ENCODE data around the gene CBFA2T2.
"Not testable (repeated sequence)": the region's sequence is repeated elsewhere in the genome, so short reads cannot be mapped to it uniquely, and the experiment has no call there.

CBFA2T2 gene

DNA sequence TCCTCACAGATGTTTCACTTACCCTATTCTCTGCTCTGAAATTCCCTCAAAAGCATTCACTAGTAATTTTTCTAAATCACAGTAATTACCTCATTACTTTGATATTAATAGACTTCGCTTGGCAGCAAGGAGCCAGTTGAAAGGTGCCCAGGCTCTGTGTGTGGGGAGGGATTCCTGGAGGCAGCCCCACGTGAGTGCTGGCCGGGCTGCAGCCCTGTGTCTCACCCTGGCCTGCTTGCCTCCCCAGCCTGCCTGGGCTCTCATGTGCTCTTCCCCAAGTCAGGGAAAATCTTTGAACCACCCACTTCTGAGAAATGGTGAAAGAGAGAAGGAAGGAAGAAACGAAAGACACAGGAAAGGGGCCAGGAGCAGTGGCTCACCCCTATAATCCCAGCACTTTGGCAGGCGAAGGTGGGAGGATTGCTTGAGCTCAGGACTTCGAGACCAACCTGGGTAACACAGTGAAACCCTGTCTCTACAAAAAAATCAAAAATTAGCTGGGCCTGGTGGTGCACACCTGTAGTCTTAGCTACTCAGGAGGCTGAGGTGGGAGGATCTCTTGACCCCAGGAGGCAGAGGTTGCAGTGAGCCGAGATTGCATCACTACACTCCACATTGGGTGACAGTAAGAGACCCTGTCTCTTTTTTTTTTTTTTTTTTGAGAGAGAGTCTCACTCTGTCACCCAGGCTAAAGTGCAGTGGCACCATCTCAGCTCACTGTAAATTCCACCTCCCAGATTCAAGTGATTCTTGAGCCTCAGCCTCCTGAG is 26.4 kb upstream of the CBFA2T2 start:
- TF ChIP-seq CTCF (conservative IDR thresholded peaks at IDR 0.05; ENCODE audit: low read depth, low read length) = no peak

DNA sequence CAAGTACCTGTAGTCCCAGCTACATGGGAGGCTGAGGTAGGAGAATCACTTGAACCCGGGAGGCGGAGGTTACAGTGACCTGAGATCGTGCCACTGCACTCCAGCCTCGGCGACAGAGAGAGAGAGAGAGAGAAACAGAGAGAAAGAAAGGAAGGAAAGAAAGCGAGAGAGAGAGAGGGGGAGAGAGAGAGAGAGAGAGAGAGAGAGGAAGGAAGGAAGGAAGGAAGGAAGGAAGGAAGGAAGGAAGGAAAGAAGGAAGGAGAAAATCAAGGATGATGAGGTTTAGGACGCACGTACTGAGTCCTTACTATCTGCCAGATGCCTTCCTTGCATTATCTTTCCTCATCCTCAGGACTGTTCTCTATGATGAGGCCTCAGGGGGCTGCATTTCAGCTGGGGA is 25.1 kb upstream of the CBFA2T2 start:
- not testable (repeated sequence) for H3K4me3 ChIP-seq (ENCODE audit: low read depth, low read length); DNase-seq (ENCODE audit: low read depth)

More for the DNA sequence above, 26.4 kb upstream of the CBFA2T2 start:
- no peak overlapping the region for H3K4me3 ChIP-seq (ENCODE audit: low read depth, low read length)
- no peak for DNase-seq (ENCODE audit: low read depth)

GRCh38 chr20:33465481-33466302 is 24.2 kb upstream of the CBFA2T2 start:
- DNase-seq (ENCODE audit: low read depth) = no peak
- no peak for TF ChIP-seq CTCF (conservative IDR thresholded peaks at IDR 0.05; ENCODE audit: low read depth, low read length)
- no peak overlapping the region for H3K4me3 ChIP-seq (ENCODE audit: low read depth, low read length)

GRCh38 chr20:33466303-33466646 is 23.6 kb upstream of the CBFA2T2 start:
- no peak overlapping the region for H3K4me3 ChIP-seq (ENCODE audit: low read depth, low read length)
- no peak for TF ChIP-seq CTCF (conservative IDR thresholded peaks at IDR 0.05; ENCODE audit: low read depth, low read length)
- DNase-seq (ENCODE audit: low read depth) = no peak

- no peak for TF ChIP-seq CTCF (conservative IDR thresholded peaks at IDR 0.05; ENCODE audit: low read depth, low read length)
- H3K4me3 ChIP-seq (ENCODE audit: low read depth, low read length) = no peak overlapping the region
- no peak for DNase-seq (ENCODE audit: low read depth)
Measured at GRCh38 chr20:33470457-33470856, 19.4 kb upstream of the CBFA2T2 start.

DNA sequence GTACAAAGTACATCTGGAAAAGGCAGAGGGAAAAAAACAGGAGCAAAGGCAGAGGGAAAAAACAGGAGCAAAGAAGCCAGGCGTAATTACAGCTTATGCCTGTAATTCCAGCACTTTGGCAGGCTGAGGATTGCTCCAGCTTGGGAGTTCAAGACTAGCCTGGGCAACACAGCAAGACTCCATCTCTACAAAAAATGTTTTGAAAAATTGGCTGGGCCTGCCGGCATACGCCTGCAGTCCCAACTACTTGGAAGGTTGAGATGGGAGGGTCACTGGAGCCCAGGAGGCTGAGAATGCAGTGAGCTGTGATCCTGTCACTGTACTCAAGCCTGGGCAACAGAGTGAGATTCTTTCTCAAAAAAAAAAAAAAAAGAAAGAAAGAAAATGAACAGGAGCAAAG is 19.0 kb upstream of the CBFA2T2 start:
- TF ChIP-seq CTCF (conservative IDR thresholded peaks at IDR 0.05; ENCODE audit: low read depth, low read length) = no peak
- DNase-seq (ENCODE audit: low read depth) = no peak
- H3K4me3 ChIP-seq (ENCODE audit: low read depth, low read length) = no peak overlapping the region

DNA sequence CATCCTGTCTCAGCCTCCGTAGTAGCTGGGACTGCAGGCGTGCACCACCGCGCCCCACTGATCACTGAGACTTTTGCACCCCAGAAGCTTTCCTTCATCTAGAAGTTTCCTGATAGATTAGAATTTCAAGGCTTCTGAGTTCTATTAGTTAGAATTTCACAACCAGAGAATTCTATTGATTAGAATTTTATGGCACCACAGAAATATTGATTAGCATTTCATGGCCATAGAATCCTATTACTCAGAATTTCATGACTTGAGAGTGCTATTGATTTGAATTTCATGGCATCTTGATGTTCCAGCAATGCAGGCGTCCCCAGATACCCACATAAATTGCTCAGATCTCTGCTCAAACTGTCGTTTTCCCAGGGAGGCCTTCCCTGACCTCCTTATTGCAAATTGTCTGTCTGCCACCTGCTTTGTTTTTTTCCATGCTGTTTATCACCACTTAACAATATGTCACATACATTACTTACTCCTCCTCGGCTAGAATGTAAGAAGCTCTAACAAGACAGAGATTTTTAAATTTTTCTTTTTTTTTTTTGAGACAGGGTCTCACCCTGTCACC is 16.9 kb upstream of the CBFA2T2 start:
- H3K4me3 ChIP-seq (ENCODE audit: low read depth, low read length) = no peak overlapping the region
- TF ChIP-seq CTCF (conservative IDR thresholded peaks at IDR 0.05; ENCODE audit: low read depth, low read length) = no peak
- no peak for DNase-seq (ENCODE audit: low read depth)

Measured in choroid plexus epithelial cell (primary cell).